ENCODE results near the gene UBE2D2.

UBE2D2 gene

GRCh38 chr5:139660105-139660922 is 99.2 kb downstream of the UBE2D2 start:
- no peak for TF ChIP-seq CTCF (conservative IDR thresholded peaks at IDR 0.05; ENCODE audit: low read length)
- peak overlapping the region; percentile 52 for H3K4me3 ChIP-seq (ENCODE audit: low read length)
- peak; percentile 55 for DNase-seq (ENCODE audit: low read depth)

GRCh38 chr5:139660923-139661814 is 100.0 kb downstream of the UBE2D2 start:
- 0 out of 2 replicates have a peak, but pooled peaks have one; percentile 1 for TF ChIP-seq CTCF (conservative IDR thresholded peaks at IDR 0.05; ENCODE audit: low read length)
- peak overlapping the region; percentile 31 for H3K4me3 ChIP-seq (ENCODE audit: low read length)
- DNase-seq (ENCODE audit: low read depth): peak; percentile 95

- no peak overlapping the region for H3K4me3 ChIP-seq (ENCODE audit: low read length)
- TF ChIP-seq CTCF (conservative IDR thresholded peaks at IDR 0.05; ENCODE audit: low read length): no peak
- DNase-seq (ENCODE audit: low read depth): no peak
Observed at GRCh38 chr5:139662617-139663016, 101.5 kb downstream of the UBE2D2 start.

- no peak overlapping the region for H3K4me3 ChIP-seq (ENCODE audit: low read length)
- no peak for DNase-seq (ENCODE audit: low read depth)
- TF ChIP-seq CTCF (conservative IDR thresholded peaks at IDR 0.05; ENCODE audit: low read length): no peak
Observed at GRCh38 chr5:139663207-139664085, 102.3 kb downstream of the UBE2D2 start.

- no peak for TF ChIP-seq CTCF (conservative IDR thresholded peaks at IDR 0.05; ENCODE audit: low read length)
- DNase-seq (ENCODE audit: low read depth): no peak
Observed at GRCh38 chr5:139664086-139664693, 103.1 kb downstream of the UBE2D2 start.

GRCh38 chr5:139664727-139665351 is 103.7 kb downstream of the UBE2D2 start:
- DNase-seq (ENCODE audit: low read depth): no peak
- no peak overlapping the region for H3K4me3 ChIP-seq (ENCODE audit: low read length)
- no peak for TF ChIP-seq CTCF (conservative IDR thresholded peaks at IDR 0.05; ENCODE audit: low read length)

More at GRCh38 chr5:139664086-139664693, 103.1 kb downstream of the UBE2D2 start:
- no peak overlapping the region for H3K4me3 ChIP-seq (ENCODE audit: low read length)
